Measurements from ENCODE around the gene ALDH1A3.

The ALDH1A3 gene

DNA sequence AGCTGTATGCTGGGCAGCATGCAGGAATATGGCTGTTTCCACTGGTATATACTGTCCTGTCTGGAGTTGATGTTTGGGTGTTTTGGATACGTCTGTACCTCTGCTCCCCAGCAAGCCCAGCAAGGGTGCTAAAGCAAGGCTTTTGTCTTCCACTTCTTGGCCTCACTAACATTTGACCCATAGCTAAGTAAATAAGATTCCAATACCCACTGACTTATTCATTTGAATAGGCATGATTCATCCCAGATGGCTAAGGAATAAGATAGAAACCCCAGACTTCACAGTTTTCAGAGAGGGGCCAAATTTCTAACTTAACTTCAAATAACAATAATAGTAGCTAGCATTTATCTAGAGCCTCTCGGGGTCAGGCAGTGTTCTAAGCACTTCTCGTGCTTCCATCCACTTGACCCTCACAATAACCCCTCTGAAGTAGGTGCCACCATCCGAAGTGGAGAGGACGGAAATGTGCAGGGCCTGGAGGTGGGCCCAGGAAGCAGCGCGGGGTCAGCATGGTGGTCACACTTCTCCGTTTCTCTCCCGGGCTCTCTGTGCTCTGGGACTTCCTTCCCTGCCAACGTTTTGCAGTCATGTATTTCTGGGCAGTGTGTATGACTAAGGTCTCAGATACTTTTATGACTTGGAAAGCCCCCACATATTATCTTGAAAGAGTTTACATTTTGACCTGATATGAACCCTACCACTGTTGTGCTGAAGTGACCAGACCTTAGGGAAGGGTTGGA lies 78.9 kb downstream of the ALDH1A3 start:
- DNase-seq: no peak

DNA sequence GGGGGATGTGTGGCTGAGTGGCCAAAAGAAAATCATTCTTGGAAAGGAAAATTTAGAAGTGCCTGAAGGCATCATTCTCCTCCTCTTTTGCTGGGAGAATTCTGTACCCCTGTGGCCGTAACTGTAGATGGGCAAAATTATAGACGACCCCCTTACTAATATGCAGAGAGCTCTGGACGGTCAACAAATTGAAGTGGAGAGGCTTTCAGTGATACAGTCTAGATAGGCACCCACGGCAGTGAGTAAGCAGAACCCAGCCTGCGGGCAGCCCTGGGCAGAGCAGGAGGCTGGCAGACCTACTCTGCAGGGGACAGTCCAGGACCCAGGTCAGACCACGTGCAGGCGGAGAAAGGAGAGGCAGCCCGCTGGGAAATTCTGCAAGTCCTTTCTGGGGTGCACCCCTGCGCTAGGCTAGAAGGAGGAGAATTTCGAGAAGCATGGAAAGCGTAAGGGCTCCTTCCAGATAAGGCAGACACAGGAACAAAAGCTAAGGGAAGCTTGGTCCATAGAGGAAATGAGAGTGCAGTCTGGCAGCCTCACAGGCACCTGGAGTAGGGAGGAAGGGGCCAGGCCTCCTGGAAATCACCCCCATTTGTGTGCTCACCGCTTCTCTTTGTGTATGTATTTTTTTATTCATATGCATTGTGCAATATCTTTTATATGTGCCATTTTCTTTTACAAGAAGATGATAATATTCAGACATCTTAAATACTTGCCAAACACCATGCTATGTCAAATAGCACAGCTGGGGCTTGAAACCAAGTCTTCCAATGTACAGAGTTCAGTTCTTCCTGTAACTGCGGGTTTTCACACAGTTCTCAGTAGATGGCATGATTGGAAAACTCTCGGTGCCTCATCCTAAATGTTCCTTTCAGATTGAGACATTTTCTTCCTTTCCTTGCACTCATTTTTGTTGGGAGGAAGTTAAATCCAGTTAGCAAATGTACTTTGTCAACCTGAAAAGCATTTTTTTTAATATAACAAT lies 79.7 kb downstream of the ALDH1A3 start:
- no peak for DNase-seq
